Colon (tissue), 2 donors: Measurements from ENCODE around the gene SPEM1.
"Not testable (repeated sequence)": the region's sequence is repeated elsewhere in the genome, so short reads cannot be mapped to it uniquely, and the experiment has no call there.

ENCODE experiments used
- FAIRE-seq: peaks from 2 replicates; lab custom pipeline; 2012; peaks lifted over from hg19 to GRCh38; lab: Jason Lieb, UNC
- donor health status: control.
- donor health status: control.

The SPEM1 gene

DNA sequence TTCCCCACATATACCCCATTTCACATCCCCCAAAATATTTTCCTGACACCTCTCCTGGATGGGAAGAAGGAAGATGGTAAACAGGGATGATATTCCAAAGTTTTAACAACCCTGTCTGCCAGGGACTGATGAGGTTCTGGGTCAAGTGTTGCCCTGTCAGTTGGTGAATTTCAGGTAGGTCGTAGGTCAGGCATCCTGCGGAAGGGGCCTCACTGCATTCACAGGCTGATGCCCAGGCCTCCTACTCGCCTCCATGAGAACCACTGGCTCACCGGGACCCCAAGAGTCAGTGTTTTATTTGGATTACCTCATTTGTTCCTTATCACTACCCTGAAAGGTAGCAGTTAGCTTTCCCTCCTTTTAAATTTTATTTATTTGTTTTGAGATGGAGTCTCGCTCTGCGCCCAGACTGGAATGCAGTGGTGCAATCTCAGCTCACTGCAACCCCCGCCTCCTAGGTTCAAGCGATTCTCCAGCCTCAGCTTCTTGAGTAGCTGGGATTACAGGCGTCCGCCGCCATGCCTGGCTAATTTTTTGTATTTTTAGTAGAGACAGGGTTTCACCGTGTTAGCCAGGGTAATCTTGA is 48.8 kb downstream of the SPEM1 start:
- FAIRE-seq, result no peak

DNA sequence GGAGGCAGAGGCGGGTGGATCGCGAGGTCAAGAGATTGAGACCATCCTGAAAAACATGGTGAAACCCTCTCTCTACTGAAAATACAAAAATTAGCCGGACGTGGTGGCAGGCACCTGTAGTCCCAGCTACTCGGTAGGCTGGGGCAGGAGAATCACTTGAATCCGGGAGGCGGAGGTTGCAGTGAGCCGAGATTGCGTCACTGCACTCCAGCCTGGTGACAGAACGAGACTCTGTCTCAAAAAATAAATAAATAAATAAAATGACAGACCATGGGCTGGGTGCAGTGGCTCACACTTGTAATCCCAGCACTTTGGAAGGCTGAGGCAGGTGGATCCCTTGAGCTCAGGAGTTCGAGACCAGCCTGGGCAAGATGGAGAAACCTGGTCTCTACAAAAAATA is 49.7 kb downstream of the SPEM1 start:
- not testable (repeated sequence) for FAIRE-seq

DNA sequence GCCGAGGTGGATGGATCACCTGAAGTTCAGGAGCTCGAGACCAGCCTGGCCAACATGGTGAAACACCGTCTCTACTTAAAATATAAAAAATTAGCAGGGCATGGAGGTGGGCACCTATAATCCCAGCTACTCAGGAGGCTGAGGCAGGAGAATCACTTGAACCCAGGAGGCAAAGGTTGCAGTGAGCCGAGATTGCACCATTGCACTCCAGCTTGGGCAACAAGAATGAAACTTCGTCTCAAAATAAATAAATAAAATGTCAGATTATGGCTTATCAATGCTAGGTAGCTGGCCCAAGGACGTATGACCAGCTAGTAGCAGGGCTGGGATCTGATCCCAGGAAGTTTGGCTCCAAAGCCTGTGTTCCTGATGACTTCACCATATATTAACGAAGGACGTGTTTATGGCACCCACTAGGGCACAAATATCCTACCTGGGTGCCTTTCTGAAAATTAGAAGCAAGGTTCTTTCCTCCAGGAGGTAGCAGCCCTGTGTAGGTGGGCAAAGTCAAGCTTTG is 50.4 kb downstream of the SPEM1 start:
- FAIRE-seq, result not testable (repeated sequence)
